Activated CD4-positive, alpha-beta T cell treated with anti-CD3 and anti-CD28 coated beads, Interleukin-2, amount 50 U/mL, for 4 hours (primary cell): ENCODE data around the gene HYAL1.

Source experiments
- DNase-seq, 2 experiments: peaks; one replicate each; pipeline ENCODE4 v3.0.0-alpha.2; 2020

Gene HYAL1

DNA sequence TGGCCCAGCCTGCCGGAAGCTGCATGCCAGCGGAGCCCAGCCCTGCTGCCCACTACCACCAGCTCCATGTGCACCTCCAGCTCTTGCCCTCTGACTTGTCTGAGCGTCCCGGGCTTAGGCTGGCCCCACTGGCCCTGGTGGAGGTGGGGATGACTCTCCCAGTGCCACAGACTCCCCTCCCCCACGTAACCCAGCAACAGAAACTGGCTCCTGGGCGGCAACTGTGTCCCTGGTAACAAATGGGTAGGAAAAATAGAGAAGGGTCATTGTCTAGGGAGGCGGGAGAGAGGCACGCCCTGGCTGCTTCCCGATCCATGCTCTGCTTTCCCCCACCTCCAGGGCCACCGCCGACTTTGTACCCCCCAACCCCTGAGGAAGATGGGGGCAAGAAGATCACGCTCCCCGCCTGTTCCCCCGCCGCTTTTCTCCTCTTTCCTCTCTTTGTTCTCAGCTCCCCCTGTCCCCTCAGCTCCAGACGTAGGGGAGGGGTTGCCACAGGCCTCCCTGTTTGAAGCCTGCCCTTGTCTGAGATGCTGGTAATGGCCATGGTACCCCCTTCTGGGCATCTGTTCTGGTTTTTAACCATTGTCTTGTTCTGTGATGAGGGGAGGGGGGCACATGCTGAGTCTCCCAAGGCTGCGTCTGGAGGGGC is 45.2 kb downstream of the HYAL1 start:
- no peak for DNase-seq

DNA sequence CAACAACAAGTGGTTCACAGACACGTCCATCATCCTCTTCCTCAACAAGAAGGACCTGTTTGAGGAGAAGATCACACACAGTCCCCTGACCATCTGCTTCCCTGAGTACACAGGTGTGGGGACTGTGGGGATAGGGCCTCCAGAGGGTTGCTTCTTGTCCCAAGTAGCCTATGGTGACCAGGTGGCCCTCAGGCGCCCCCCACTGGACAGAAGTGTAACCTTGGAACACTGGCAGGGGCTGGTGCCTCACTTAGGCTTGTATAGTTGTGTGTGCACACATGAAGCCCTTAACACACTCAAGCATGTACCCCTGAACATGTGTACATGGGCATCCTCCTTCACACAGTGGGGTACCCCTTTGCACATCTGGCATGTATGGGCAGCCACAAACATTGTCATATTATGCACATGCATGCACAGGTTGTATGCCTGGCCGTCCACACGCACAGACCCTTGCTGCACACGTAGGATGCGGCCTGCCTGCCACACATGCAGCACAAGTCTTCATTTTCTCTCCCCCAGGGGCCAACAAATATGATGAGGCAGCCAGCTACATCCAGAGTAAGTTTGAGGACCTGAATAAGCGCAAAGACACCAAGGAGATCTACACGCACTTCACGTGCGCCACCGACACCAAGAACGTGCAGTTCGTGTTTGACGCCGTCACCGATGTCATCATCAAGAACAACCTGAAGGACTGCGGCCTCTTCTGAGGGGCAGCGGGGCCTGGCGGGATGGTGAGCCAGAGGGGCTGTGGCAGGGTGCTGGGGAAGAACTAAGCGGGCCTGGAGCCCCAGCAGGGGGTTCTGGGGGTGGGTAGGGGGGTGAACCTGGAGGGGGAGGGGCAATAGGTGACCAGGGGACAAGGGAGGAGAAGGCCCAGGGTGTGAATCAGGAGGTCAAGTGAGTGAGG is 46.1 kb downstream of the HYAL1 start:
- no peak for DNase-seq

DNA sequence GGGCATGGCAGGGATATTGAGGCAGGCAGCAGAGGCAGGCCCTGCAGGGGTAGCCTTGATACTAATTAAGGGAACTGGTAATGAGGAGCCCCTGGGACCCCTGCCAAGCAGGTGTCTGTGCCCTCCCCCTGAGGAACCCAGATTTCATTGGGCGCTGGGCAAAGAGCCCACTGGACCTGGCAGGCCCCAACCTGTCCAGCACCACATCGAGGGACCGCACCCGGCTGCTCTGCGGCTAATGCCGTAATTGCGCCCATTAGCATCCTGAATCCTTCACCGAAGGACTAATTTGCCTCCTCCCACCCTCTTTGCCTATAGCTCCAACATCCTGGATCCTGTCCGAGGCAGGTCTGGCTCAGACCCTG is 48.1 kb downstream of the HYAL1 start:
- DNase-seq, result no peak

DNA sequence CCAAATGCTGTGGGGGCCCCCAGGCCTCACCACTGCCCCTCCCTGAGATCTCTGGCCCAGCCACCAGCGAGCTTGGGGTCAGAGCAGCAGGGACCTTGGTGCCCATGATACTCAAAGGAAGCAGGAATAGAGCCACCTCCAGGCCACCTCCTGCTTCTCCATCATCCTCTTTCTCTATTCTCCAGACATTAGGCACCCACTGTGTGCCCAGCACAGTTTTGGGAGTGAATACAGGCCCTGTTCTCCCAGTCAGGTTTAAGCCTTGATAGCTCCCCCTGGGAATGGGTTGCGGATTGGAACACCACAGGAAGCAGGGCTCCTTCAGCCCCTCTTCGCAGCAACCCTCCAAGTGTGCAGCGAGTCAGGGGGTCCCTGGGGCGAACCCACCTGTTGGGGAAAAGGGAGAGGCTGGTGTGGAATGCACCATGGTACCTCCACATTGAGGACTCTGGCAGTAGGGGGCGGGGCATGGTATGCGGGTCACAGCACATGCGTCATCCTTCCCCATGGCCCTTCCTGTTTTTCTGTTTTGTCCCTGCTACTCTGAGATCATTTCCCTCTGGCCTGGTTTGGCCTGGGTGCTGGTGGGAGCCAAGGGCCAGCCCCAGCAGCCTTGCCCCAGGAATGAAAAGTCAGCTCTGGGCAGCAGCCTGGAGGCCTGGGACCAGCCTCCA is 48.7 kb downstream of the HYAL1 start:
- no peak for DNase-seq

DNA sequence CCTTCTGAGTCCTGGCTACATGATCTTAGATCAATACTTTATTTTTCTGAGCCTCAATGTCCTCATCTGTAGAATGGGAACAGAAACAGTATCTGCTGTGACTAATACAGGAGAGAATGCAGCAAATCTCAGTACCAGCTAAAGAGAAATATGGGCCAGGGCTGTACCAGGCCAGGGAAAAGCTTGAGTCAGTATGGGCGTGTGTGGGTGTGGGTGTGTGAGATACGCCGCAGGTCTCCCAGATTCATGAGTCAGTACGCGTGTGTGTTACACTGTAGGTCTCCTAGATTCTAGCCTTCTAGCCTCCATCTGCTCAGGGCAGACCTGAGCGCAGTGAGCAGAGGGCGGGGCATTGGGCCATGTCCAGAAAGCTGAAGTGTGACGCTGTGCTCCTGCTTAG is 52.2 kb downstream of the HYAL1 start:
- peak; percentile 47 to 57 for DNase-seq

DNA sequence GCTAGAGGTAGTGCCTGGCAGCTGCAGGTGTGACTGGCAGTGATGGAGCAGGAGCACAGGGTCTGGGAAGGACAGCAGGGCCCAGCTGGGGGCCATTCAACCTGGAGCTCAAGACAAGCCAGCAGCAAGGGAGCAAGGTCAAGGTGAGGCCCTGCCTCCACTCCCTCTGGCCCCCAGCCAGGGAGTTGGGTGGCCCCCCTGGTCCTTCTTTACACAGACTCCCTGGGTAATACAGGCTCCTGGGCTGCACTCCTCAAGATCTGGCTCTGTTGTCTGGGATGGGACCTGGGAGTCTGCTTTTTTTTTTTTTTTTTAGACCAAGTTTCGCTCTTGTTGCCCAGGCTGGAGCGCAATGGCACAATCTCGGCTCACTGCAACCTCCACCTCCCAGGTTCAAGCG is 52.9 kb downstream of the HYAL1 start:
- no peak for DNase-seq
